Mesodermal cell (in vitro differentiated cells): ENCODE data around the gene MAPK13.
"Not testable (repeated sequence)": the region's sequence is repeated elsewhere in the genome, so short reads cannot be mapped to it uniquely, and the experiment has no call there.

ENCODE experiments used
- H3K27ac ChIP-seq: 2 replicates; pipeline ENCODE4 v1.7.0; 2013; ENCODE audit warnings: mild to moderate bottlenecking, low read depth, low read length, moderate library complexity; ENCODE audit not compliant: severe bottlenecking
- H3K36me3 ChIP-seq: 2 replicates; pipeline ENCODE4 v1.7.1; 2013; ENCODE audit warnings: mild to moderate bottlenecking, low read length, moderate library complexity; ENCODE audit not compliant: control insufficient read depth, insufficient read depth
- H3K4me1 ChIP-seq: one replicate; pipeline ENCODE4 v1.7.1; 2013; ENCODE audit warnings: mild to moderate bottlenecking, low read length; ENCODE audit not compliant: insufficient read depth, control insufficient read depth, poor library complexity, severe bottlenecking
- H3K4me3 ChIP-seq: 2 replicates; pipeline ENCODE4 v1.7.0; 2013; ENCODE audit warnings: low read length, control low read depth, mild to moderate bottlenecking; ENCODE audit not compliant: insufficient read depth, poor library complexity, severe bottlenecking; ENCODE audit errors: extremely low read depth
- H3K9me3 ChIP-seq: 2 replicates; pipeline ENCODE4 v1.7.1; 2013; ENCODE audit warnings: mild to moderate bottlenecking, low read length, moderate library complexity; ENCODE audit not compliant: control insufficient read depth
- WGBS, 2 experiments: methylation state at CpG; one replicate each; pipeline ENCODE4 v1.1.5; 2013; ENCODE audit warnings: missing lambda C conversion rate in 2 of 2; ENCODE audit not compliant: insufficient coverage in 2 of 2; 5-methylcytosine and 5-hydroxymethylcytosine counted together

MAPK13 gene

GRCh38 chr6:36120979-36121786 is 9.1 kb upstream of the MAPK13 start:
- Histone ChIP-seq H3K36me3 (peaks cover 6% of the 10 kb centered on the region), H3K27ac (no peak overlapping the region), H3K4me1 (peaks cover 18% of the 10 kb centered on the region), H3K9me3 (no peaks in the 10 kb centered on the region), H3K4me3 (no peak overlapping the region)
- 62 to 70% methylated on average over 8 to 11 of the region's 13 CpGs for WGBS, 2 experiments

- Histone ChIP-seq H3K36me3 (peaks cover 6% of the 10 kb centered on the region), H3K4me1 (peaks cover 24% of the 10 kb centered on the region), H3K9me3 (no peaks in the 10 kb centered on the region), H3K27ac (no peak overlapping the region), H3K4me3 (no peak overlapping the region)
- WGBS, 2 experiments = 88 to 94% methylated on average over 4 of the region's 4 CpGs
These were observed 8.4 kb upstream of the MAPK13 start for GRCh38 chr6:36121787-36122494.

GRCh38 chr6:36122495-36123269 is 7.6 kb upstream of the MAPK13 start:
- 91 to 97% methylated on average over 8 to 11 of the region's 11 CpGs for WGBS, 2 experiments
- H3K27ac ChIP-seq = no peak overlapping the region
- peaks cover 32% of the 10 kb centered on the region for H3K4me1 ChIP-seq
- no peak overlapping the region for H3K4me3 ChIP-seq
- H3K9me3 ChIP-seq = no peaks in the 10 kb centered on the region
- peaks cover 6% of the 10 kb centered on the region for H3K36me3 ChIP-seq

GRCh38 chr6:36123270-36124139 is 6.8 kb upstream of the MAPK13 start:
- Histone ChIP-seq H3K9me3 (no peaks in the 10 kb centered on the region), H3K4me3 (no peak overlapping the region), H3K27ac (peak overlapping the region; percentile 10), H3K4me1 (peaks cover 40% of the 10 kb centered on the region), H3K36me3 (peaks cover 2% of the 10 kb centered on the region)
- WGBS, 2 experiments = 63 to 74% methylated on average over 7 to 8 of the region's 10 CpGs

GRCh38 chr6:36124346-36124745 is 6.0 kb upstream of the MAPK13 start:
- whole genome bisulfite sequencing, 2 experiments = 88 to 90% methylated on average over 6 of the region's 8 CpGs
- not testable (repeated sequence) for H3K4me3 ChIP-seq, H3K36me3 ChIP-seq, H3K27ac ChIP-seq, H3K9me3 ChIP-seq
- peaks cover 42% of the 10 kb centered on the region for H3K4me1 ChIP-seq

GRCh38 chr6:36124881-36125280 is 5.4 kb upstream of the MAPK13 start:
- WGBS, 2 experiments = 87 to 100% methylated on average over 3 of the region's 3 CpGs

GRCh38 chr6:36125575-36125974 is 4.7 kb upstream of the MAPK13 start:
- Histone ChIP-seq H3K36me3 (no peaks in the 10 kb centered on the region), H3K27ac (no peak overlapping the region), H3K9me3 (no peaks in the 10 kb centered on the region), H3K4me3 (no peak overlapping the region), H3K4me1 (peaks cover 44% of the 10 kb centered on the region)
- 88 to 91% methylated on average over 7 to 8 of the region's 8 CpGs for WGBS, 2 experiments

More at GRCh38 chr6:36124881-36125280, 5.4 kb upstream of the MAPK13 start:
- no peak overlapping the region for H3K27ac ChIP-seq
- peaks cover 43% of the 10 kb centered on the region for H3K4me1 ChIP-seq
- H3K36me3 ChIP-seq = no peaks in the 10 kb centered on the region
- H3K9me3 ChIP-seq = no peaks in the 10 kb centered on the region
- no peak overlapping the region for H3K4me3 ChIP-seq

GRCh38 chr6:36126121-36126520 is 4.2 kb upstream of the MAPK13 start:
- Histone ChIP-seq H3K4me1 (peaks cover 42% of the 10 kb centered on the region), H3K4me3 (no peak overlapping the region), H3K27ac (no peak overlapping the region), H3K9me3 (no peaks in the 10 kb centered on the region), H3K36me3 (no peaks in the 10 kb centered on the region)
- 100% methylated on average over 1 of the region's 2 CpGs; no CpG with 5 or more reads in 1 of the 2 experiments for WGBS, 2 experiments

GRCh38 chr6:36126553-36127458 is 3.5 kb upstream of the MAPK13 start:
- Histone ChIP-seq H3K36me3 (no peaks in the 10 kb centered on the region), H3K4me1 (peaks cover 45% of the 10 kb centered on the region), H3K27ac (peak overlapping the region; percentile 69), H3K4me3 (no peak overlapping the region), H3K9me3 (no peaks in the 10 kb centered on the region)
- 88 to 98% methylated on average over 4 to 7 of the region's 10 CpGs for WGBS, 2 experiments
